AG09319 (cell line): ENCODE results near the gene YWHAQ.
"Not testable (repeated sequence)": the region's sequence is repeated elsewhere in the genome, so short reads cannot be mapped to it uniquely, and the experiment has no call there.

Experiments
- DNase-seq: peaks from one replicate; pipeline ENCODE4 v3.0.0-alpha.2; 2010; ENCODE audit warnings: low read depth; ENCODE audit errors: extremely low read depth
- CTCF ChIP-seq: IDR thresholded peaks from 2 replicates; pipeline ENCODE4 v1.5.1; 2011; ENCODE audit warnings: low read depth, mild to moderate bottlenecking, inconsistent platforms, low read length, moderate library complexity

YWHAQ gene

GRCh38 chr2:9617296-9617695 is 13.5 kb downstream of the YWHAQ start:
- TF ChIP-seq CTCF, result no peak
- DNase-seq, result no peak

- TF ChIP-seq CTCF, result no peak
- DNase-seq, result no peak
Measured at GRCh38 chr2:9614562-9614961, 16.2 kb downstream of the YWHAQ start.

- no peak for TF ChIP-seq CTCF
- peak; percentile 60 for DNase-seq
Measured at GRCh38 chr2:9613291-9613690, 17.5 kb downstream of the YWHAQ start.

GRCh38 chr2:9611549-9611912 is 19.3 kb downstream of the YWHAQ start:
- not testable (repeated sequence) for DNase-seq

- TF ChIP-seq CTCF, result no peak
- no peak for DNase-seq
Measured at GRCh38 chr2:9610781-9611548, 19.8 kb downstream of the YWHAQ start.

- DNase-seq, result not testable (repeated sequence)
Measured at GRCh38 chr2:9608491-9608890, 22.3 kb downstream of the YWHAQ start.

GRCh38 chr2:9602412-9602811 is 28.4 kb downstream of the YWHAQ start:
- TF ChIP-seq CTCF, result no peak
- DNase-seq, result no peak

- no peak for DNase-seq
- no peak for TF ChIP-seq CTCF
Measured at GRCh38 chr2:9601397-9601796, 29.4 kb downstream of the YWHAQ start.
